GM19099 (cell line): ENCODE data around the gene SHISA7.

ENCODE experiments used
- POLR2A ChIP-seq: IDR thresholded peaks from 3 replicates; pipeline ENCODE4 v1.6.1; 2011; ENCODE audit warnings: low read depth; ENCODE audit not compliant: insufficient read length; ENCODE audit errors: extremely low read depth

SHISA7 gene

DNA sequence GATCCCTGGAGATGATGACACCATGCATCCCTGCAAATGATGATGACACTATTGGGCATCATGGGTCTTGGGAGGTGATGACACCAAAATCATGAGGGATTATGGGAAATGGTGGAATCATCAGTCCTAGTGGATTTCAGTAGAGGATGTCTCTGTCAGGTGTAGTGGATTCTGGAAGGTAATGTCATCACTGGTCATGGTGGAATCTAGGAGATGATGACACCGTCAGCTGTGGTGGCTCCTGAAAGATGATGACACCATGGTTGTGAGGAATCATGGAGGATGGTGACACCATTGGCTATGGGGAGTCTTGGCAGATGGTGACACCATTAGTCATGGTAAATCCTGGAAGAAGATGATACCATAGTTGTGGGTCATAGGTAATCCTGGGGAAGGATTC lies 11.9 kb downstream of the SHISA7 start:
- TF ChIP-seq POLR2A = no peak

- no peak for TF ChIP-seq POLR2A
Observed at GRCh38 chr19:55426042-55426441, 17.1 kb downstream of the SHISA7 start.

DNA sequence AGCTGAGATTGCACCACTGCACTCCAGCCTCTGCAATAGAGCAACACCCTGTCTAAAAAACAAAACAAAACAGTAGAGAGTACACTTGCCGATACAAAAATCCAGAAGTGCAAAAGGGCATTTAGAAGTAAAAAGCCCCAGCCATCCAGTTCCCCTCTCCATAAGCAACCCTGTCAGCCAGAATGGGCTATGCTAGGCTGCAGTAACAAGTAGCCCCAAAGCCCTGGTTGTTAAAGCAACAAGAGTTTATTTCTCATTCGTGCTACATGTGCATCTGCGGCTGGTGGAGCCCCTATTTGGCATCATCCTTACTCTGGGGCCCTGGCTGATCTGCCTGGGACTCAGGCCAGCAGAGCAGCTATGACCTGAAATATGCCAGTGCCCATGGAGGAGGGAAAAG lies 18.6 kb downstream of the SHISA7 start:
- no peak for TF ChIP-seq POLR2A

GRCh38 chr19:55423225-55424005 lies 19.7 kb downstream of the SHISA7 start:
- TF ChIP-seq POLR2A = no peak

GRCh38 chr19:55419624-55420236 lies 23.4 kb downstream of the SHISA7 start:
- TF ChIP-seq POLR2A = no peak

DNA sequence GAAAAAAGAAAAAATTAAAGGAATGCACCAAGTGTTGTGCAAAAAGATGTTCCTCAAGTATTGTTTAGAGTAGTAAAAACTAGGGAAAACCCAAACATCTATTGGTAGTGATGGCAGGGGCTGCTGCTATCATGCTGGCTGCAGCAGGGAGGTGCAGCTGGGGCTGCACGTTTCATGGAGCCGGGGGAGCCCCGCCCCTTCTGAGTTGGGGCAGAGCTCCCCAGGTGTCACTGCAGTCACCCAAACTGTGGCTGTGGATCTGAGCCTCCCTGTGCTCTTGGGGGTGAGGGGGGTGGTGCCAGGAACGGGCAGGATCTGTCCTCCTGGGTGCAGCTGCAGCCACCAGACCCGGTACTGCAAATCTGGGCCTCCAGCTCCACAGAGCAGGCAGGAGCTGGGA lies 24.0 kb downstream of the SHISA7 start:
- no peak for TF ChIP-seq POLR2A

GRCh38 chr19:55418185-55418584 lies 24.9 kb downstream of the SHISA7 start:
- TF ChIP-seq POLR2A = no peak

- no peak for TF ChIP-seq POLR2A
Observed at GRCh38 chr19:55410168-55410567, 32.9 kb downstream of the SHISA7 start.

GRCh38 chr19:55408533-55408872 lies 34.6 kb downstream of the SHISA7 start:
- no peak for TF ChIP-seq POLR2A

- TF ChIP-seq POLR2A = peak; percentile 56
Observed at GRCh38 chr19:55407800-55408532, 35.1 kb downstream of the SHISA7 start.

DNA sequence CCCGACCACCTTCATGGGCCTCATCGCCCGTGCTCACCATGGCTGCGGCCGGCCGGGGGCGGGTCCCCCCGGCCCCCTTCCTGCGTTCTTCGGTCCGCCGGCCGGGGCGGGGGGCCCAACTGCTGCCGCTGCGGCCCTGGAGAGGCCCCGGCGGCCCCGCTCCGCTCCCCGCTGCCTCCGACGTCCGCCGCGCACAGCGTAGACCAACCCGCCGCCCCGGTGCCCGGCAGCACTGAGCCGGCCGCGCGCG lies 35.6 kb downstream of the SHISA7 start, which contains the start of gene UBE2S:
TSS of gene UBE2S (minus strand) at position 239 of the 250 bp plus-strand sequence. CDS start at position 40, 199 bp downstream.
- peak; percentile 100 for TF ChIP-seq POLR2A

DNA sequence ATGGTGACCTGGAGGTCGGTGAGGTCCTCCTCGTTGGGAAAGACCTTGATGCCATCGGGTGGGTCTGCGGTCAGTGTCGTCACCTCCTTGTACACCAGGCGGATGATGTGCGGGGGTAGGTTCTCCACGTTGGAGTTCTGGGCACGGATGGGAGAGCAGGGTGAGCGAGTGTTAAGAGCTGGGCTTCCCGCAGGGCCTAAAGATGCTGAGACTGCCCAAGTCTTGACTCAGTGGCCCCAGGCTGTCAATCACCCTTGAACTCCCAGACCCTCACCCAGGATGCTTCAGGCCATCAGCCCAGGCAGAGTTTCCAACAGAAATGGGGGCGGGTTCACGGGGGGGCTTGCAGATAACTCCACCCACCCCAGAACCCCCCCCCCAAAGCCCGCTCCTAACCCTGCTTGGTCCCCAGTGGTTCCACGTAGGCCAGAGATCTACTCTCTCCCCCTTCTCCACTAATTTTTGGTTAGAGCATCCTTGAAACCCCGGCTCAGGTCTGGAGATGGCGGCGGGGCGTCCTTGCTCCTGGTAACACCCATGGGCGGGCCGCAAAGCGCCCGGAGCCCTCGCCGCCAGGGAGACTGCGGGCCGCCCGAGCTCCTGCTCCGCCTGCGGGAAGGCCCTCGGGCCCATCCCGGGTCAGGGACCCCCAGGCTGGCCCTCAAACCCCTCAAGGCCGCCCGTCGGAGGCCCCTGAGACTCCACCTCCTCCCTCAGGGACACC lies 36.1 kb downstream of the SHISA7 start:
- no peak for TF ChIP-seq POLR2A

- no peak for TF ChIP-seq POLR2A
Observed at GRCh38 chr19:55406091-55406825, 36.8 kb downstream of the SHISA7 start.

DNA sequence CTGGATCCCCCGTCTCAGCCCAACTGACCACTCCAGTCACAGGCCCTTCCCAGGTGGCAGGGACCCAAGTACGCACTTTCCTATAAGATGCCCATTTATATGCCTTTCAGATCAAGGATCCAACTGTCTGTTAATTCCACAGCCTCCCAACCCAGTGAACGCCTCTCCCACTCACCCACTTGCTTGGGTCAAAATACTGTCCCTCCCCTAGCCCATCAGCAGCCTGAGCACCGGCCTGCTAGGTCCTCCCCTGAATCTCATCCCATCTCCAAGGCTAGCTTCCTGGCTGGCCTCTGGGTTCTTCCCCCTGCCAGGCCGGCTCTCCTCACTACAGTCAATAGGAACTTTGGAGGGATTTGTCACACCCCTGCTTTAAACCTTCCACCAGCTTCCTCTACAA lies 37.5 kb downstream of the SHISA7 start:
- peak; percentile 17 for TF ChIP-seq POLR2A

DNA sequence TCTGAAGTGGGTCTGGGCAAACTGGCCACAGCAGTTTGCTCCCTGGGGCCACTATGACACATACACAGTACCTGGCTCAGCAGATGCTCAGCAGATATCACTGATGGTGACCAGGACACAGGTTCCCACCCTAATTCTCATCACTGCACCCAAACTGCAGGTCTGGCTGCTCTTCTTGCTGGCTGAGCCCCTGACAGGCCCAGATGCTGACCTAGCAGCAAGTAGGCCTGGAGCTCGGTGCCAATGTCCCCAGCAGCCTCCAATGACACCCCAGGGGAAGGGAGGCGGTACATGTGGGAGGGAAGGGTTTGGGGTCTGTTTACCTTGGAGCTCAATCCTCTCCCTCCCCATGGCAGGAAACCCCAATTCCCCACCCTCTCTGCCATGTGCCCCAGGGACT lies 40.6 kb downstream of the SHISA7 start:
- TF ChIP-seq POLR2A = no peak
